ENCODE measurements around the gene AP1AR.

- TF ChIP-seq CTCF (IDR thresholded peaks at IDR 0.05; ENCODE audit: control extremely low read depth in 1 of 3, insufficient read depth in 1 of 3, low read depth in 1 of 3, low read length in 3 of 3): no peak
- TF ChIP-seq BRCA1 (IDR thresholded peaks at IDR 0.05; ENCODE audit: low read depth, low read length): no peak
- no peak for TF ChIP-seq NRF1 (IDR thresholded peaks at IDR 0.05; ENCODE audit: low read depth, low read length)
- TF ChIP-seq JUND (IDR thresholded peaks at IDR 0.05; ENCODE audit: low read length): no peak
- TF ChIP-seq MAX (IDR thresholded peaks at IDR 0.05): no peak
- TF ChIP-seq EP300 (IDR thresholded peaks at IDR 0.05; ENCODE audit: borderline replicate concordance in 1 of 2, low read depth in 2 of 2, low read length in 2 of 2): no peak
- TF ChIP-seq TAF1 (IDR thresholded peaks at IDR 0.05; ENCODE audit: low read depth, low read length): no peak
- TF ChIP-seq GTF2F1 (IDR thresholded peaks at IDR 0.05; ENCODE audit: borderline replicate concordance, low read depth, low read length): no peak
Observed at GRCh38 chr4:112199041-112199440, 32.5 kb upstream of the AP1AR start.
